ENCODE measurements around the gene DNAAF1. TPM values are rescaled to one million over a fixed set of nuclear protein-coding genes. Genes with fewer than 3 reads are reported as not detected.
A peak's percentile ranks its signal among the peaks of the same experiment; 100 is the strongest.

Gene DNAAF1
- total RNA-seq, 1 donor from 2014 or later = not detected

DNA sequence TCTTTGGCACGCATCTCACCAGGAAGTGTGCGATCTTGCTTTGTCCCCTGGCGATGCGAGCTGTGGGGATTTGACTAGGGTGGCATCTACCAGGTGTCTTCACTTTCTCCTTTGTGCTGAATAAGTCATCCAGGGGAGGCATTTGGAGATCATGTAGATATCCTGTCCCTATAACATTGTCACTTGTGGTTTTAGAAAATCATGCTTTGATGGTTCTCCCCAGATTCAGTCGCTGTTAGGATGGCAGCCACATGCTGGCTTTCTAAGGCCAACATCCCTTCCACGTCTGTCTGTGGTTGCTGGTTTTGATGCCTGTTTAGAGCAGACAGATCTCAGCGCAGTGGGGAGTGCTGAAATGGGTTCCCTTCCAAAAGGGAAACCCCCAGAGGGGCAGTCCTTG lies 48.4 kb downstream of the DNAAF1 start:
- DNase-seq (ENCODE audit: low read depth) = no peak
- FAIRE-seq = peak; percentile 82
- Histone ChIP-seq H3K27me3 (ENCODE audit: control insufficient read depth, insufficient read depth, low read length) (no peaks in the 10 kb centered on the region), H3K4me3 (ENCODE audit: low read depth, low read length) (no peak overlapping the region), H3K36me3 (ENCODE audit: control insufficient read depth, insufficient read depth, low read length) (no peaks in the 10 kb centered on the region)
- TF ChIP-seq, protein P1, sequence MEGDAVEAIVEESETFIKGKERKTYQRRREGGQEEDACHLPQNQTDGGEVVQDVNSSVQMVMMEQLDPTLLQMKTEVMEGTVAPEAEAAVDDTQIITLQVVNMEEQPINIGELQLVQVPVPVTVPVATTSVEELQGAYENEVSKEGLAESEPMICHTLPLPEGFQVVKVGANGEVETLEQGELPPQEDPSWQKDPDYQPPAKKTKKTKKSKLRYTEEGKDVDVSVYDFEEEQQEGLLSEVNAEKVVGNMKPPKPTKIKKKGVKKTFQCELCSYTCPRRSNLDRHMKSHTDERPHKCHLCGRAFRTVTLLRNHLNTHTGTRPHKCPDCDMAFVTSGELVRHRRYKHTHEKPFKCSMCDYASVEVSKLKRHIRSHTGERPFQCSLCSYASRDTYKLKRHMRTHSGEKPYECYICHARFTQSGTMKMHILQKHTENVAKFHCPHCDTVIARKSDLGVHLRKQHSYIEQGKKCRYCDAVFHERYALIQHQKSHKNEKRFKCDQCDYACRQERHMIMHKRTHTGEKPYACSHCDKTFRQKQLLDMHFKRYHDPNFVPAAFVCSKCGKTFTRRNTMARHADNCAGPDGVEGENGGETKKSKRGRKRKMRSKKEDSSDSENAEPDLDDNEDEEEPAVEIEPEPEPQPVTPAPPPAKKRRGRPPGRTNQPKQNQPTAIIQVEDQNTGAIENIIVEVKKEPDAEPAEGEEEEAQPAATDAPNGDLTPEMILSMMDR (IDR thresholded peaks at IDR 0.05; ENCODE audit: insufficient read depth, low read length, severe bottlenecking) = no peak

DNA sequence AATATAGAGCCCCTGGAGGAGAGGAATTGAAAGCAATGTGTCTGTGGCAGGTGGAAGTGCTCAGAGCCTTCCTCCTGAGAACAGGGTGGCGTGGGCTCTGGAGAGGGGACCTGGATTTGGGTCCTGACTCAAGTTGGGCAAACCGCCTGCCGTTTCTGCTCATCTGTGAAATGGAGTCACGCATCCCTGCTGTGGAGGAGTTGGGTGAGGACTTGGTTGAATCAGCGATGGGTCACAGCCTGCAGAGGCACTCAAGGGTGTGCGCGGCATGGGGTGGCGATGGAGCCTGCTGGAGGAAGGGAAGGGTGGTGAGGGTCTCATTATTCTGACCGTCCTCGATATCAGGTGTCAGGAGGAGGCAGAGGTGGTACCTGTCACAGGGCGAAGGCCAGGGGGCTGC lies 48.9 kb downstream of the DNAAF1 start:
- TF ChIP-seq, protein P1 (IDR thresholded peaks at IDR 0.05; ENCODE audit: insufficient read depth, low read length, severe bottlenecking) = no peak

DNA sequence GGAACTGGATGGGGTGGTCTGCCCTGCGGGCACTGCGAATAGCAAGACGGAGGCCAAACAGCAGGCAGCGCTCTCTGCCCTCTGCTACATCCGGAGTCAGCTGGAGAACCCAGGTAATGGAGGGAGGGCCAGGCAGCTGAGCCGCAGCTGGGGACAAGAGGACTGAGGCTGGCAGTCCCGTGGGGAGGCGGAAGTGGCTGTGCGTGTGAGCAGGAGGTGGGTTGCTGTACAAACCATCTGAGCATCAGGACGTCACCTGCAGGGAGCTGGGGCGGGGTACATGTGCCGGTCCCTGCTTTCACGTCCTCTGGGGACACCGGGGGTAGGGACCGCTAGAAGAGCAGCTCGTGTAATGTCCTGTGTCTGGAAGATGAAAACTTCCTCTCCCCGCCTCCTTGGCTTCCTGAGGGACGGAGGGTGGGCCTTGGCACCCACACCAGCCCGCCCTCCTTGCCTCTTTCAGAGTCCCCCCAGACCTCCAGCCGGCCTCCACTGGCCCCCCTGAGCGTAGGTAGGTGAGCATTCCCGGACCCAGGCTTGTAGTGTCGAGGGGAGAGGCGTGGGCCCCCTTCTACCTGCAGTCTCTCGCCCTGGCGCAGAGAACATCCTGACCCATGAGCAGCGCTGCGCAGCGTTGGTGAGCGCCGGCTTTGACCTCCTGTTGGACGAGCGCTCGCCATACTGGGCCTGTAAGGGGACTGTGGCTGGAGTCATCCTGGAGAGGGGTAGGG lies 49.5 kb downstream of the DNAAF1 start:
- FAIRE-seq (no peak), DNase-seq (ENCODE audit: low read depth) (no peak)
- TF ChIP-seq, protein P1 (IDR thresholded peaks at IDR 0.05; ENCODE audit: insufficient read depth, low read length, severe bottlenecking) = no peak
- no peaks in the 10 kb centered on the region for H3K27me3 ChIP-seq (ENCODE audit: control insufficient read depth, insufficient read depth, low read length)
- H3K36me3 ChIP-seq (ENCODE audit: control insufficient read depth, insufficient read depth, low read length) = no peaks in the 10 kb centered on the region
- no peak overlapping the region for H3K4me3 ChIP-seq (ENCODE audit: low read depth, low read length)

More for the DNA sequence above, 48.9 kb downstream of the DNAAF1 start:
- H3K27me3 ChIP-seq (ENCODE audit: control insufficient read depth, insufficient read depth, low read length) = no peaks in the 10 kb centered on the region
- no peak for DNase-seq (ENCODE audit: low read depth)
- H3K36me3 ChIP-seq (ENCODE audit: control insufficient read depth, insufficient read depth, low read length) = no peaks in the 10 kb centered on the region
- H3K4me3 ChIP-seq (ENCODE audit: low read depth, low read length) = no peak overlapping the region
- FAIRE-seq = no peak

DNA sequence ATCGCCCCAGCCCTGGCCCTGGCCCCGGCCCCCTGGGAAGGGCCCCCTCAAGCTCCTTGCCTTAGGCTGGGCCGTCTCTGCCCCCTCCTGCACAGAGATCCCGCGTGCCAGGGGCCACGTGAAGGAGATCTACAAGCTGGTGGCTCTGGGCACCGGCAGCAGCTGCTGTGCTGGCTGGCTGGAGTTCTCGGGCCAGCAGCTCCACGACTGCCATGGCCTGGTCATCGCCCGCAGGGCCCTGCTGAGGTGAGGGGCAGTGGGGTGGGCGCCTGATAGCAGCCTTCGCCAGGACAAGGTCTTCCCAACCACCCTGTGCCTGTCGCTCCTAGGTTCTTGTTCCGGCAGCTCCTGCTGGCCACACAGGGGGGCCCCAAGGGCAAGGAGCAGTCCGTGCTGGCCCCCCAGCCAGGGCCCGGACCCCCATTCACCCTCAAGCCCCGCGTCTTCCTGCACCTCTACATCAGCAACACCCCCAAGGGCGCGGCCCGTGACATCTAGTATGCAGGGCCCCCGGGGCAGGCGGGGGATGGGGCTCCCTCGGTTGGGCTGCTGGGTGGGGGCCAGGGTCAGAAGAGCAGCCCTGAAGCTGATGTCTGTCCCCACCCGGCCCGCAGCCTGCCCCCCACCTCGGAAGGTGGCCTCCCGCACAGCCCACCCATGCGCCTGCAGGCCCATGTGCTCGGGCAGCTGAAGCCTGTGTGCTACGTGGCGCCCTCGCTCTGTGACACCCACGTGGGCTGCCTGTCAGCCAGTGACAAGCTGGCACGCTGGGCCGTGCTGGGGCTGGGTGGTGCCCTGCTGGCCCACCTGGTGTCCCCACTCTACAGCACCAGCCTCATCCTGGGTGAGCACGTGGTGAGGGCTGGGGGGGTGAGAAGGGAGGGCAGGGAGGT lies 50.3 kb downstream of the DNAAF1 start:
- Histone ChIP-seq H3K36me3 (ENCODE audit: control insufficient read depth, insufficient read depth, low read length) (no peaks in the 10 kb centered on the region), H3K4me3 (ENCODE audit: low read depth, low read length) (peak overlapping the region; percentile 5), H3K27me3 (ENCODE audit: control insufficient read depth, insufficient read depth, low read length) (no peaks in the 10 kb centered on the region)
- FAIRE-seq = no peak
- DNase-seq (ENCODE audit: low read depth) = no peak
- TF ChIP-seq, protein P1 (IDR thresholded peaks at IDR 0.05; ENCODE audit: insufficient read depth, low read length, severe bottlenecking) = no peak

DNA sequence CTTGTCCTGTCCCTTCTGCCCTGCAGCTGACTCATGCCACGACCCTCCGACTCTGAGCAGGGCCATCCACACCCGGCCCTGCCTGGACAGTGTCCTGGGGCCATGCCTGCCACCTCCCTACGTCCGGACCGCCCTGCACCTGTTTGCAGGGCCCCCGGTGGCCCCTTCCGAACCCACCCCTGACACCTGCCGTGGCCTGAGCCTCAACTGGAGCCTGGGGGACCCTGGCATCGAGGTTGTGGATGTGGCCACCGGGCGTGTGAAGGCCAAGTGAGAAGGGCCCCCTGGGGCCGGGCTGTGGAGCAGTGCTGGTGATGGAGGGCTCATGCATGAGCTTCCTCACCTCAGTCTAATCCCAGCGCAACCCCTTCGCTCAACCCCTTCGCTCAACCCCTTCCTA lies 51.0 kb downstream of the DNAAF1 start:
- no peak for DNase-seq (ENCODE audit: low read depth)
- TF ChIP-seq, protein P1 (IDR thresholded peaks at IDR 0.05; ENCODE audit: insufficient read depth, low read length, severe bottlenecking) = no peak
- Histone ChIP-seq H3K4me3 (ENCODE audit: low read depth, low read length) (peak overlapping the region; percentile 43), H3K27me3 (ENCODE audit: control insufficient read depth, insufficient read depth, low read length) (no peaks in the 10 kb centered on the region), H3K36me3 (ENCODE audit: control insufficient read depth, insufficient read depth, low read length) (no peaks in the 10 kb centered on the region)
- FAIRE-seq = no peak

All from bronchial epithelial cell (primary cell).